GM18511 (cell line): Measurements from ENCODE around the gene GTF2H1.
"Not testable (repeated sequence)": the region's sequence is repeated elsewhere in the genome, so short reads cannot be mapped to it uniquely, and the experiment has no call there.

Experiments used
- ATAC-seq: cut with Tn5 transposase; IDR thresholded peaks from one replicate; pipeline ENCODE4 v1.9.1; 2021; ENCODE audit warnings: mild to moderate bottlenecking, moderate library complexity; ENCODE audit not compliant: unreplicated experiment

Gene GTF2H1

GRCh38 chr11:18317551-18317950 is 4.8 kb upstream of the GTF2H1 start:
- ATAC-seq = no peak

GRCh38 chr11:18319914-18320313 is 2.5 kb upstream of the GTF2H1 start:
- no peak for ATAC-seq

DNA sequence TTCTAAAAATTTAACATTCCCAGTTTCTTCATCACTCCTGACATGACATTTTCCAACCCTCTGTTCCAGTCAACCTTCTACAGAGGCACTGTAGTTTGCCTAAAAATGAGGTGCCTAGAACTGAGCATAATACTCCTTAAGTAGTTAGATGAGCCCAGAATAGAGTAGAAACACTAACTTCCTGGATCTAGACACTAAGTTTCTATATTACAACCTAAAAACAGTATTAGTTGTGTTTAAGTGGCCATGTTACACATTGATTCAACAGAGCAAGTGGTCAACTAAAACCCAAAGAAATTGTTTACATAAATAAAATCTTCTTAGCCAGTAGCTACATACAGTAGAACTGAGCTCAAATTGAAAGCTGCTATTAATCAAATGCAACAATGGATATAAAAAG is 1.8 kb upstream of the GTF2H1 start:
- no peak for ATAC-seq

DNA sequence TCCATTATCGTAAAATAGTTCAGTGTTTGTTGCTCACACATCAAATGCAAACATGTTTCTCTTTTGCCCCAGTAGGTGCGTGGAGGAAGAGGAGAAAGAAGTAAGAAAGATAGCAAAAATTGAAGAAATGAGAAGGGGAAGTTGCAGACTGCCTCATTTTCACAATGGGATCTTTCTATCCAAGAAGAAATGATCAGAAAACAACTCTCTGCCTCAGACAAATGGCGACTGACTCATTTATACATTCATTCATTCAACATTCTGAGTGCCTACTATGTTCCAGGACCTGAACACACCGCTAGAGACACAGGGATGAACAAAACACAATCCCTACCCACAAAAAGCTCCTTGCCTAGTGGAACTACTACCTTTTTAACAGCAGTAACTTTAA is 794 bp upstream of the GTF2H1 start:
- no peak for ATAC-seq

DNA sequence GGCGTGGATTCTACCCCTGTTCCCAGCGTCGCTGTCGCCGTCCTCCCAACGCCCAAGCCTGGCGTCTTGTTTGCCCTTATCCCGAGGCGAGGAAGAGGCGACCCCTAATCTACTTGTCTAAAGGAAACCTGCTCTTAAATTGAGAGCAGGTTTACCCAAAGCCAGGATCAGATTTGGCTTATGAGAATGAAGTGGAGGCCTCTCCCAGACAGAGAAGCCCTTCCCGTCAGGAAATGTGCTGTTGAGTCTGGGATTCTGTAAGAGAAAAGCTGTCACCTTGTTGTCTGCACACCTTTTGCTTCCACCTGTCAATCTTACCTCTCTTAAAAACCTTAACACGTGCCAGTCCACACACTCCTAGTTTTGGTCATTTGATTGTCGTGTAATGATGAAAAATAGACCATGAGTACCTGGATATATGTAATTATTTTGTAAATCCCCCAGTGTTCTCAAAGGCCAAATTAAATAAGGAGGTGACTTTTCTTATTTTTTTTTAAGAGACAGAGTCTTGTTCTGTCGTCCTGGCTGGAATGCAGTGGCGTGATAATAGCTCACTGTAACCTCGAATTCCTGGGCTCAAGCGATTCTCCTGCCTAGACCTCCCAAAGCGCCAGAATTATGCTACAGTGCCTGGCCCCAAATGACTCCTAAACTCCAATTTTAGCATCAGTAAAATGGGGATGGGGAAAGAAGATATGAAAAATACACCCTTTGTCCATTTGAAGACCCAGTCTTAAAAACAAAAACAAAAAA is 627 bp downstream of the GTF2H1 start:
- no peak for ATAC-seq

DNA sequence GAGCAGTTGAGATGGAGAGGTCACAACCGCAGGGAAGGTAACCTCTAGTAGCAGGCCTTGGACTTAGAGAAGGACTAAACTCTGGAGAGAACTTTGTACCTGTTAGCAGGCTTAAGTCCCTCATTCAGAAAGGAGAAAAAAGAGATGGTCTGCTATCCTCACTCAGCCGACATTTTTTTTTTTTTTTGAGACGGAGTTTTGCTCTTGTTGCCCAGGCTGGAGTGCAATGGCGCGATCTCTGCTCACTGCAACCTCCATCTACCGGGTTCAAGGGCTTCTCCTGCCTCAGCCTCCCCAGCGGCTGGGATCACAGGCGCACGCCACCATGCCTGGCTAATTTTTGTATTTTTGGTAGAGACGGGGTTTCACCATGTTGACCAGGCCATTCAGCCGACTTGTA is 1.5 kb downstream of the GTF2H1 start:
- not testable (repeated sequence) for ATAC-seq

DNA sequence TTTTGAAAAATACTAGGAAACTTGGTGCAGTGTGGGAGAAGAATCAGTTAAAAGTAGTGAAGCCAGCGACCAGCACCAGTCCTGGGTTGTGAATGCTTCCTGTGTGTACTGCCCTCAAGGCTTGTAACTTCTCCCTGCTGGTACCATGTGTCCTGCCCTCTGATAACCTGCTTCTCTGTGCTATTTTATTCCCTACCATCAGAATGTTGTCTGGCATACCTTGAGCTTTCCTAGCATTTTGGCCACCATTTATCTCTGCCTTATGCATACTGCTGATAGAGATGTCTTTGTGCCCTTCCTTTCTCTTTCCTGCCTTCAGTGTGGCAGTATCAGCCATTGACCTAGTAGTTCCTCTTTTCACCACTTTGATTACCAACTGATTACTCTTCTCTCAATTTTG is 2.0 kb downstream of the GTF2H1 start:
- no peak for ATAC-seq

DNA sequence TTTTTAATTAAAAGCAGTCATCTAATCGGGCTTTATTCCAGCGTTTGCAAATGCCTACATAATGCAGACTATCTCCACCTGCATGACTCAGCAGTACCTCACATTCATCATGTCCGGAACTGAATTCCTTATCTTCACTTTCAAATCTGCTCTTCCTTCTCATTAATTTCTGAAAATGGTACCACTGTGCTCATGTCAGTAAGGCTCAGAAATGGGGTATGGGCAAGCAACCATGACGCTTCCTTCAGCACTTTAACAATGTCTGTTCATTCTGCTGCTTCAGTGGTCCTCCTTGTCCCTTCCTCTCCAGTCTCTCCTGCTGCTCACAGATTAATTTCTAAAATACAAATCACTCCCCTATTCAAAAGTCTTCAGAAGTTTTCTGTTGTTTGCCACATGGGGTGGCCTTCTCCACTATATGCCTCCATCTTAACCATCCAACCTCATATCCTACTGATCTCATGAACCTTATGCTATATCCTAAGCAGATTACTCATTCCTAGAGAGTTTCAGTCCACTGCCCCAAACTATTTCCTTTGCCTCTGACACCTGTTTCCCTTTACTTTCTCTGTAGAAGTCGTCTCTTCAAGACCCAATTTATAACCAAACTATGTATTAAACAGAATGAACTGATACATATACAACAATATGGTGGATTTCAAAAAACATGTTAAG is 7.0 kb downstream of the GTF2H1 start:
- ATAC-seq = no peak

DNA sequence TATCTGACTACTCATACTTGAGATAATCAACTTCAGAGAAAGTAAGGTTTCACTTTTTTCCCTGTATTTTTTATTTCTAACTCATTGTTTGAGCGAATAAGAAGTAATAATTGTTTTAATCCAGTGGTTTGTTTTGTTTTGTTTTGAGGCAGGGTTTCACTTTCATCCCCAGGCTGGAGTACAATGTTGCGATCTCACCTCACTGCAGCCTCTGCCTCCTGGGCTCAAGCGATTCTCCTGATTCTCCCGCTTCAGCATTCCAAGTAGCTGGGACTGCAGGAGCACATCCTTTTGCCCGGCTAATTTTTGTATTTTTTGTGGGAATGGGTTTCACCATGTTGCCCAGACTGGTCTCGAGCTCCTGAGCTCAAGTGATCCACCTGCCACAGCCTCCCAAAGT is 8.6 kb downstream of the GTF2H1 start:
- ATAC-seq = no peak

DNA sequence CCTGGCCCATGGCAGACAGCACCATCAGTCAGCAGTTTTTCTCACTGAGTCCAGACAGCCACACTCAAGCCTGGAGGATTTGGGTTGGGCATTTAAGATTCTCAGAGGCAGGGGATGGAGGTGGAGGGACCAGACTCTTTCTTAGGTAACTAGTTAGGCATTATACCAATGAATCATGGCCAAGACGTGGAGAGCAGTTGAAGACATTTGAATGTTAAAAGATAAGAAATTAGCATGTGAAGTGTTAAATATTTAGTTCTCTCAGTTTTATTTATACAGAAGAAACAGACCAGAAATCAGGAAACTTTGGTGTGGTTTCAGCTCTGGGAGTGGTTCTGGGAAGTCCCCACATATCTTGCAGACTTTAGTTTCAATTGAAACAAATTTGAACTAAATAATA is 9.9 kb downstream of the GTF2H1 start:
- no peak for ATAC-seq

DNA sequence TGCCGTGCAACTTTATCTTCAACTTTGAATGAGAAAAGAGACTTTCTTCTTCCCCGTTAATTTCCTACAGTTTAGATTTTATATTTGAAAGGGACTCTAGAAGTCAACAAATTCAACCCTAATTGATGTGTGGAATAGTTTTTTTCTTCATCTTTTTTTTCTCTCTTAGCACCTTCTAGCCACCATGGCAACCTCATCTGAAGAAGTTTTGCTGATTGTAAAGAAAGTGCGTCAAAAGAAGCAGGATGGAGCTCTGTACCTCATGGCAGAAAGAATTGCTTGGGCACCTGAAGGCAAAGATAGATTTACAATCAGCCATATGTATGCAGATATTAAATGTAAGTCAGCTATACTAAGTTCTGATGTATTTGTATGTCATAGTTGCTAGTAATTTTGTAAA is 10.5 kb downstream of the GTF2H1 start:
- no peak for ATAC-seq

- no peak for ATAC-seq
Observed at GRCh38 chr11:18347471-18348125, 25.2 kb downstream of the GTF2H1 start.

DNA sequence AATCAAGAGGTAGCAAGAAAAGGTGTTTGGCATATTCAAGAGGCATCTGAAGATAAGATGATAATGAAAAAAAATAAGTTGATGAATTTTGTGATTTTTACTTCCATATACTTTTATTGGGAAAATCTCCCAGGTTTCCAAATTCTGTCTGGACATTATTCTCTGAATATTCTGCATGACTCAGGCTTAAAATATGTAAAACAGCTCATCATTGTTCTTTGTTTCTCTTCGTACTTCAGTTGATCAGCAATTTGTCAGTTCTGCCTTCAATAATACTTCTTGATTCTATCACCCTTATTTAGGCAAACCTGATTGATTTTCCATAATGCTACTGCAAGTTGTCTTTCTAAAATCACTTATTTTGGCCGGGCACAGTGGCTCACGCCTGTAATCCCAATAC is 30.2 kb downstream of the GTF2H1 start:
- no peak for ATAC-seq

GRCh38 chr11:18358646-18359045 is 36.3 kb downstream of the GTF2H1 start:
- no peak for ATAC-seq

DNA sequence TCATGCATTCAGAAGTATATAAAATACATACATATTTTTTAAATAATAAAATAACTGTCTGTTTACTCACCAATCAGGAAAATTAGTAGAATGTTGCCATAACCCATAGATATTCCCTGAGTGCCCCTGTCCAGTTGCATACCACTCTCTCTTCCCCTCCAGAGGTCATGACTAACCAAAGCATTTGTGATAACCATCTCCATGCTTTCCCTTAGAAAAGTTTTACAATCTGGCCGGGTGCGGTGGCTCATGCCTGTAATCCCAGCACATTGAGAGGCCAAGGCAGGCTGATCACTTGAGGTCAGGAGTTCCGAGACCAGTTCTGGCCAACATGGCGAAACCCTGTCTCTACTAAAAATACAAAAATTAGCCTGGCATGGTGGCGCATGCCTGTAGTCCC is 38.8 kb downstream of the GTF2H1 start:
- ATAC-seq = no peak

- no peak for ATAC-seq
Observed at GRCh38 chr11:18364495-18365073, 42.2 kb downstream of the GTF2H1 start.

GRCh38 chr11:18365741-18366140 is 43.4 kb downstream of the GTF2H1 start:
- ATAC-seq = no peak

DNA sequence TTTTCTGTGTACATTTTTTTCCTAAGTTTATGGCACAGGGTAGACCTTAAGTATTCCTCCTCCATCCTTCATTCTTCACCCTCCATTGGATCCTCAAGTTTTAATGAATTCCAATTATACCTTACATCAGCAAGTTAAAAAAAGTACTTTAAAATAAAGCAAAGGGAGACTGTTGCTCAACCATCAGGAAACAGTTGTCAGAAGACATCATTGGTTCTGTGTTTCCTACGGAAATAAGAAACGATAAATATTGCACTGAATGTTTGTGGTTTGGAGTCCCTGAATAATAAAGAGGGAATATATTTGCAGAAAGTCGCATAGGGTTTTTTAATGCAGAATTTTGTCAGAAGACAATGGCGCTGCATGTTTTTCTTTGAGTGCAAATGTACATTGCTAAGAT is 43.9 kb downstream of the GTF2H1 start:
- no peak for ATAC-seq

DNA sequence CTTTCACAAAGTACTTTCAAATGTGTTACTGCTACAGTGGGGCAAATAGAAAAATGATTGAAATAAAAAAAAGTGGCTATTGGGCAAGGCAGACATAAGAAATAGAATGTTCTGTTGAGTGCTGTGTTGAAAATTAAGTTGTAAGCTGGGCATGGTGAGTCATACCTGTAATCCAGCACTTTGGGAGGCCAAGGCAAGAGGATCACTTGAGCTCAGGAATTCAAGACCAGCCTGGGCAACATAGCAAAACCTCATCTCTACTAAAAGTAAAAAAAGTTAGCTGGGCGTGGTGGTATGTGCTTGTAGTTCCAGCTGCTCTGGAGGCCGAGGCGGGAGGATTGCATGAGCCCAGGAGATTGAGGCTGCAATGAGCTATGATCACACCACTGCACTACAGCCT is 45.1 kb downstream of the GTF2H1 start:
- no peak for ATAC-seq

GRCh38 chr11:18368221-18368620 is 45.9 kb downstream of the GTF2H1 start:
- ATAC-seq = no peak

DNA sequence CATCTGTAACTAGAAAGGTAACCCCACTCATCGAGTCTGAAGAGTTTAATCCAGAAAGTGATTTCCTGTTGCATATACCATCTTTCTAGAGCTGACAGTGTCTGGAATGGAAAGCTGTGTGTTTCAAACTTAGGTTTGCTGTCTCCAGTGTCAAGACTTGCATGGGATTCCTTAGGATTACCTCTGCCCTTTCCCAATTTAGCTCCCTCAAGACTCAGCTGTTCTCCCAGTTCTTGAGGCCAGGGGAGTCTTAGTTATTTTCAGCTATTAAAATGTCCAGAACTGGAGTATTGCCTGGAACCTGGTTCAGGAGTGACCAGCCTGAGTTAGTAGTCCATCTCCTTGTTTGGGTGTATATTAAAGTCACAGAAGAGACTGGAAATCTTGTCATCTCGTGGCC is 47.0 kb downstream of the GTF2H1 start:
- ATAC-seq = no peak

DNA sequence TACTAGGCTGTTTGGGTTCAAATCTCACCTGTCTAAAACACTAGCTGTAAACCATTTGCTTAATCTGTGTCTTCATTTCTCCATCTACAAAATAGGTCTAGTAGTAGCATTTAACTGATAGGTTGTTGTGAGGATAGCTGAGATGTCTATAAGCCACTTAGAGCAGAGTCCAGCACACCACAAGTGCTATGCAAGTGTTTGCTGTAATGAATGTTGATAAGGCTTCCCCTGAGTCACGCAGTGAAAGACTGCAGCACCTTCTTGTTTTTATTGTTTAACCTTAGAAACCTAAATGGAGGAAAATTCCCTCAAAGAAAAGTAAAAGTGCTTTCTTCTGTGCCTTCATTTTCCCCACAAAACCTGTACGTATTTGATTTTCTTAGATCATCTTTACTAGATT is 48.9 kb downstream of the GTF2H1 start:
- ATAC-seq = no peak
